IPS-20b (cell line): Measurements from ENCODE around the gene CLPTM1L.

ENCODE experiments used
- H3K27ac ChIP-seq: one replicate; pipeline ENCODE4 v1.5.1; 2013; ENCODE audit warnings: low read length
- H3K27me3 ChIP-seq: 2 replicates; pipeline ENCODE4 v1.6.1; 2013; ENCODE audit warnings: mild to moderate bottlenecking, low read length, inconsistent platforms; ENCODE audit not compliant: insufficient read depth
- H3K36me3 ChIP-seq: 2 replicates; pipeline ENCODE4 v1.6.1; 2013; ENCODE audit warnings: low read depth, mild to moderate bottlenecking, inconsistent platforms, low read length, moderate library complexity; ENCODE audit not compliant: insufficient read depth
- H3K4me1 ChIP-seq: 2 replicates; pipeline ENCODE4 v1.6.1; 2013; ENCODE audit warnings: mild to moderate bottlenecking, control low read depth, inconsistent platforms, low read length, moderate library complexity; ENCODE audit not compliant: insufficient read depth
- H3K4me3 ChIP-seq: 2 replicates; pipeline ENCODE4 v1.5.1; 2013; ENCODE audit warnings: mild to moderate bottlenecking, low read length, inconsistent platforms
- H3K9ac ChIP-seq: 2 replicates; pipeline ENCODE4 v1.6.1; 2013; ENCODE audit warnings: low read depth, mild to moderate bottlenecking, inconsistent platforms, low read length, moderate library complexity
- H3K9me3 ChIP-seq: 2 replicates; pipeline ENCODE4 v1.6.1; 2013; ENCODE audit warnings: mild to moderate bottlenecking, low read depth, low read length, inconsistent platforms; ENCODE audit not compliant: insufficient read depth

CLPTM1L gene

GRCh38 chr5:1270933-1271914, 73.7 kb downstream of the CLPTM1L start:
- Histone ChIP-seq H3K9me3 (no peaks in the 10 kb centered on the region), H3K9ac (no peak overlapping the region), H3K4me1 (no peaks in the 10 kb centered on the region), H3K27ac (no peak overlapping the region), H3K4me3 (no peak overlapping the region), H3K27me3 (no peaks in the 10 kb centered on the region), H3K36me3 (peaks cover 17% of the 10 kb centered on the region)

DNA sequence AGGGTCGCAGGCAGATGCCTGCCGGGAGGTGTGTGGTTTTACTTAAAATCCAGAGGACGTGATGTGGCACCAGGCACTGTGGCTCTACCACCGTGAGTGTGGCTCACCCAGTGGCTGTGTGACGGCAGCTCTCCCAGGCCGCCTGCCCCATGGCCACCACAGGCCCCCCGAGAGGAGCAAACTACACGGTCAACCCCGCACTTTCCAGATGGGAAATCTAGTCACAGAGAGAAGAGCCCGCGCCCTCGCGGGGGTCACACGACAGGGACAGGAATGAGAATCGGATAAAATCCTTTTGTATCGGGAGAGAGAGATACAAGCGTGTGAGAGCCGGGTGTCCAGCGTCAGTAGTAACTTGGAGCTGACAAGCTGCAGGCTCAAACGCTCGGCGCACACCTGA, 74.5 kb downstream of the CLPTM1L start:
- H3K4me3 ChIP-seq, result no peak overlapping the region
- H3K27me3 ChIP-seq, result no peaks in the 10 kb centered on the region
- no peaks in the 10 kb centered on the region for H3K9me3 ChIP-seq
- H3K27ac ChIP-seq, result no peak overlapping the region
- H3K4me1 ChIP-seq, result no peaks in the 10 kb centered on the region
- peaks cover 22% of the 10 kb centered on the region for H3K36me3 ChIP-seq
- no peak overlapping the region for H3K9ac ChIP-seq

- Histone ChIP-seq H3K4me3 (no peak overlapping the region), H3K27ac (no peak overlapping the region), H3K9me3 (no peaks in the 10 kb centered on the region), H3K27me3 (no peaks in the 10 kb centered on the region), H3K36me3 (peaks cover 23% of the 10 kb centered on the region), H3K9ac (no peak overlapping the region), H3K4me1 (no peaks in the 10 kb centered on the region)
These were observed 76.2 kb downstream of the CLPTM1L start for GRCh38 chr5:1268666-1269065.

GRCh38 chr5:1268056-1268455, 76.8 kb downstream of the CLPTM1L start:
- peaks cover 23% of the 10 kb centered on the region for H3K36me3 ChIP-seq

More at GRCh38 chr5:1268056-1268455, 76.8 kb downstream of the CLPTM1L start:
- H3K4me3 ChIP-seq, result no peak overlapping the region
- no peak overlapping the region for H3K9ac ChIP-seq
- H3K9me3 ChIP-seq, result no peaks in the 10 kb centered on the region
- H3K27me3 ChIP-seq, result no peaks in the 10 kb centered on the region
- H3K4me1 ChIP-seq, result no peaks in the 10 kb centered on the region
- no peak overlapping the region for H3K27ac ChIP-seq
